Measurements from ENCODE around the gene SPRR2B. TPM values are rescaled to one million over a fixed set of nuclear protein-coding genes. Genes with fewer than 3 reads are reported as not detected.
"Not testable (repeated sequence)": the region's sequence is repeated elsewhere in the genome, so short reads cannot be mapped to it uniquely, and the experiment has no call there.

SPRR2B gene
- total RNA-seq, 1 donor from 2014 or later = not detected

DNA sequence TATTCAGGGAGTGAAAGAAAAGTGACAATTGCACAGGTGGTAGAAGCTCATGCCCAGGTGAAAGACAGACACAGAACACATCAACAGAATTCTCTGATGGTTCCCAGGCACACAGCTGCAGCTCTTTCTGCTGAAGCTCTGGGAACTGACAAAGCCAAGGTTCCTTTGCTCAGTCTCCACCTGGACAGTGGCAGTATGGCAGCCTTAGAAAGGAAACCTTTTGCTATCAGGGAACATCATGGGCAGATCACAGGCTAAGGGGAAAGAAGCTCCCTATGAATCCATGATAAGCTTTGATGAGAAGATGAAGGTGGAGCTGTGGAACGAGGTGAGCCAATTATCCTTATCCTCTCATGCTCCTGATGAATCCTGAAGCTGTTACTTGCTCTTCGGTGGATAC lies 1.2 kb downstream of the SPRR2B start:
- no peaks in the 10 kb centered on the region for H3K4me1 Mint-ChIP-seq (ENCODE audit: low read depth)
- H3K27me3 Mint-ChIP-seq (ENCODE audit: low read depth) = peaks cover 8% of the 10 kb centered on the region
- no peak overlapping the region for H3K27ac Mint-ChIP-seq
- H3K9me3 Mint-ChIP-seq = no peaks in the 10 kb centered on the region
- intact Hi-C loops (cut with micrococcal nuclease) = no loop called here
- H3K36me3 Mint-ChIP-seq (ENCODE audit: low read depth) = no peaks in the 10 kb centered on the region
- H3K4me3 Mint-ChIP-seq (ENCODE audit: low read depth) = no peak overlapping the region
- no peak for DNase-seq (ENCODE audit: low spot score)

- Mint-ChIP-seq H3K9me3 (no peaks in the 10 kb centered on the region), H3K27me3 (ENCODE audit: low read depth) (peaks cover 13% of the 10 kb centered on the region), H3K27ac (no peak overlapping the region), H3K4me3 (ENCODE audit: low read depth) (no peak overlapping the region), H3K4me1 (ENCODE audit: low read depth) (no peaks in the 10 kb centered on the region), H3K36me3 (ENCODE audit: low read depth) (no peaks in the 10 kb centered on the region)
- DNase-seq (ENCODE audit: low spot score) = no peak
- intact Hi-C loops (cut with micrococcal nuclease) = no loop called here
Measured at GRCh38 chr1:153058826-153059784, 12.3 kb downstream of the SPRR2B start.

DNA sequence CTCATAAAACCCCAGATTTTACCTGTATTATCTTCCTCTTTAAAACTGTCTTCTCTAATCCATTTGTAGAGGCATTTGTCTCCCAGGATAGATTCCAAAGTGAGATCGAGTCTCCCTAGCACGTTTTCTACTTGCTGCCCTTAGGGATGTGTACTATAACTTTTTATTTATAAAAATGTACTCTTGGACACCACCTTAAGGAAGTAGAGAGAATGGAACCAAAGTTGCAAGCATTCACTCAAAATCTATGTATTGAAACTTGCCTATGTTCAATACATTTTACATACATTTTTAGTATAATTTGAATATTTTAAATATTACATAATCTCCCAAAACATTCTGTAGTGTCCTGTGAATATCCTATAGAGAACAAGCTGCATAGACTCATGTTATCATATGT lies 13.3 kb downstream of the SPRR2B start:
- Mint-ChIP-seq H3K4me3 (ENCODE audit: low read depth) (no peak overlapping the region), H3K9me3 (no peaks in the 10 kb centered on the region), H3K36me3 (ENCODE audit: low read depth) (no peaks in the 10 kb centered on the region), H3K27me3 (ENCODE audit: low read depth) (peaks cover 14% of the 10 kb centered on the region), H3K27ac (no peak overlapping the region), H3K4me1 (ENCODE audit: low read depth) (no peaks in the 10 kb centered on the region)
- intact Hi-C loops (cut with micrococcal nuclease) = no loop called here
- DNase-seq (ENCODE audit: low spot score) = no peak

DNA sequence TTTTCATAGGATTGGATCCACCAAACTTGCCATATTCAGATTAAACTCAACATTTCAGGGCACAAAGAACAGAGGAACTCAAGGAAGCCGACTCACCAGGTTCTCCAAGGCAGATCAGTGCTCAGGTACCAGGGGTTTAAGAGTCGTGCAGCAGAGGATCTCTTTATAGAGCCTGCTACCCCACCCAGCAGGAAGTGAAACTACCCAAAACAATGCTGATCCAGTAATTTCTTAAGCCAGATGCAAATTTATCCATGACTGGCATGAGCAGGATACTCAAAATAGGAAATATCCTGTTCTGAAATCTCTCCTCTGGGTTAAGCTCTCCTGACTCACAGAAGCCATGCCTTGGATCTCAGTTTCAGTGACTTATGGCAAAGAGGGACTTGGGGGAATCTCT lies 14.0 kb downstream of the SPRR2B start, which contains the start of gene SPRR2A:
Gene SPRR2A (minus strand): TSS at position 138 of the 400 bp plus-strand sequence. CDS start 777 bp downstream, outside the sequence.
- Mint-ChIP-seq H3K27me3 (ENCODE audit: low read depth) (peaks cover 18% of the 10 kb centered on the region), H3K4me3 (ENCODE audit: low read depth) (no peak within 1 kb of the TSS), H3K4me1 (ENCODE audit: low read depth) (no peaks in the 10 kb centered on the region), H3K36me3 (ENCODE audit: low read depth) (no peaks in the 10 kb centered on the region), H3K9me3 (no peaks in the 10 kb centered on the region), H3K27ac (no peak within 1 kb of the TSS)
- no peak for DNase-seq (ENCODE audit: low spot score)
- intact Hi-C loops (cut with micrococcal nuclease) = no loop called here

GRCh38 chr1:153056111-153056510 lies 15.3 kb downstream of the SPRR2B start:
- DNase-seq (ENCODE audit: low spot score); H3K4me3 Mint-ChIP-seq (ENCODE audit: low read depth); H3K9me3 Mint-ChIP-seq; H3K27ac Mint-ChIP-seq; H3K36me3 Mint-ChIP-seq (ENCODE audit: low read depth); intact Hi-C loops (cut with micrococcal nuclease); H3K4me1 Mint-ChIP-seq (ENCODE audit: low read depth): not testable (repeated sequence)
- H3K27me3 Mint-ChIP-seq (ENCODE audit: low read depth) = peaks cover 17% of the 10 kb centered on the region

GRCh38 chr1:153049211-153049610 lies 22.2 kb downstream of the SPRR2B start:
- no peak overlapping the region for H3K27ac Mint-ChIP-seq
- no peak for DNase-seq (ENCODE audit: low spot score)
- peaks cover 9% of the 10 kb centered on the region for H3K27me3 Mint-ChIP-seq (ENCODE audit: low read depth)
- H3K4me1 Mint-ChIP-seq (ENCODE audit: low read depth) = no peaks in the 10 kb centered on the region
- no peaks in the 10 kb centered on the region for H3K36me3 Mint-ChIP-seq (ENCODE audit: low read depth)
- no peaks in the 10 kb centered on the region for H3K9me3 Mint-ChIP-seq
- H3K4me3 Mint-ChIP-seq (ENCODE audit: low read depth) = no peak overlapping the region
- intact Hi-C loops (cut with micrococcal nuclease) = no loop called here

DNA sequence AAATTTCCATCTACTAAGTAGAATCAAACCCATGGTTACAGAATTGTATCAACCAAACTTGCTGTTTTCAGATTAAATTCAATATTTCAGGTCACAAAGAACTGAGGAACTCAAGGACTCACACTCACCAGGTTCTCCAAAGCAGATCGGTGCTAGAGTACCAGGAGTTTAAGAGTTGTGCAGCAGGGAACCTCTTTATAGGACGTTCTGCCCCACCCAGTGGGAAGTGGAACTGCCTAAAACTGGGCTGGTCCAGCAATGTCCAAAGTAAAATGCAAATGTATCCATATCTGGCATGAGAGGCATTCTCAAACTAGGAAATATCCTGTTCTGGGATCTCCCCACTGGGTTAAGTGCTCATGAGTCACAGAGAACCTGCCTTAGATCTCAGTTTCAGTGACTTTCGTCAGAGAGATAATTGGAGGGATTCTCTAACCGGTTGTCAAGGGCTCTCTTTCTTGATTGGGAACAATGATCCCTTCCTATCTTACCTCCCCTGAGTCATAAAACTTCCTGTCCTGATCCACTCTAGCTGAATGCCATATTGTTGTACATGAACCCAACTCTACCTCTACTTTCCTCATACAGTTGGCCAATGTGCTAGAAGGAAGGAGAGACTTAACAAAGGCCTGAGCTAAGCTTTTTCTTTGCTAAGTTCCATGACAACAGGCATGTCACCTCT lies 30.3 kb downstream of the SPRR2B start, which contains the start of gene SPRR2D:
Gene SPRR2D (minus strand): TSS at position 171 of the 682 bp plus-strand sequence. CDS start 774 bp downstream, outside the sequence.
- intact Hi-C loops (cut with micrococcal nuclease) = no loop called here
- H3K36me3 Mint-ChIP-seq (ENCODE audit: low read depth) = no peaks in the 10 kb centered on the region
- H3K27me3 Mint-ChIP-seq (ENCODE audit: low read depth) = peaks cover 9% of the 10 kb centered on the region
- no peak within 1 kb of the TSS for H3K4me3 Mint-ChIP-seq (ENCODE audit: low read depth)
- H3K4me1 Mint-ChIP-seq (ENCODE audit: low read depth) = no peaks in the 10 kb centered on the region
- no peaks in the 10 kb centered on the region for H3K9me3 Mint-ChIP-seq
- no peak for DNase-seq (ENCODE audit: low spot score)
- H3K27ac Mint-ChIP-seq = no peak within 1 kb of the TSS

- no peaks in the 10 kb centered on the region for H3K36me3 Mint-ChIP-seq (ENCODE audit: low read depth)
- intact Hi-C loops (cut with micrococcal nuclease) = no loop called here
- peaks cover 3% of the 10 kb centered on the region for H3K27me3 Mint-ChIP-seq (ENCODE audit: low read depth)
- H3K9me3 Mint-ChIP-seq = no peaks in the 10 kb centered on the region
- H3K4me3 Mint-ChIP-seq (ENCODE audit: low read depth) = no peak overlapping the region
- no peak overlapping the region for H3K27ac Mint-ChIP-seq
- DNase-seq (ENCODE audit: low spot score) = no peak
- no peaks in the 10 kb centered on the region for H3K4me1 Mint-ChIP-seq (ENCODE audit: low read depth)
Measured at GRCh38 chr1:153035211-153035610, 36.2 kb downstream of the SPRR2B start.

GRCh38 chr1:153032677-153033308 lies 38.6 kb downstream of the SPRR2B start:
- H3K27me3 Mint-ChIP-seq (ENCODE audit: low read depth) = no peaks in the 10 kb centered on the region
- no peaks in the 10 kb centered on the region for H3K36me3 Mint-ChIP-seq (ENCODE audit: low read depth)
- H3K4me3 Mint-ChIP-seq (ENCODE audit: low read depth) = no peak overlapping the region
- no peak overlapping the region for H3K27ac Mint-ChIP-seq
- H3K9me3 Mint-ChIP-seq = no peaks in the 10 kb centered on the region
- intact Hi-C loops (cut with micrococcal nuclease) = no loop called here
- H3K4me1 Mint-ChIP-seq (ENCODE audit: low read depth) = no peaks in the 10 kb centered on the region
- no peak for DNase-seq (ENCODE audit: low spot score)

GRCh38 chr1:153032073-153032472 lies 39.3 kb downstream of the SPRR2B start:
- intact Hi-C loops (cut with micrococcal nuclease) = no loop called here
- H3K27me3 Mint-ChIP-seq (ENCODE audit: low read depth) = no peaks in the 10 kb centered on the region
- H3K4me1 Mint-ChIP-seq (ENCODE audit: low read depth) = no peaks in the 10 kb centered on the region
- no peaks in the 10 kb centered on the region for H3K36me3 Mint-ChIP-seq (ENCODE audit: low read depth)
- no peak overlapping the region for H3K4me3 Mint-ChIP-seq (ENCODE audit: low read depth)
- H3K27ac Mint-ChIP-seq = no peak overlapping the region
- DNase-seq (ENCODE audit: low spot score) = no peak
- H3K9me3 Mint-ChIP-seq = no peaks in the 10 kb centered on the region

DNA sequence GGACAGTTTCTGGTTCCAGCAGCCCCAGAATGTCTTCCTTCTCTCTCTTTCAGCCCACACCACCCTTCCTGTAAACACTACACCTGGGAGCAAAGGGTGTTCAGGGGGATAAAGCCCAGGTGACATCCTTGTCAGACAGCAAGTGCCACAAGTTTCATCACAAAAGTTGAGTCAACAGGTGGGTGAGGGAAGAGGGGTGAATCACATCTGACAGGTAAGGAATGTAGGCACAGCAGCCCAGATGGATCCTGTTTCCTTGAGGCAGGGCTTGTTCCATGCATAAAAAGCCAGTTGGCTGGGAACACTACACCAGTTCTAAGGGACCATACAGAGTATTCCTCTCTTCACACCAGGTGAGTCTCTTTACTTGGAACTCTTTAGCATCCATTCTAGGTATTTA lies 40.5 kb downstream of the SPRR2B start, which contains the start of gene SPRR1B:
Gene SPRR1B (plus strand): TSS at position 309 of the 400 bp plus-strand sequence. CDS start 1,143 bp downstream, outside the sequence.
- Mint-ChIP-seq H3K27me3 (ENCODE audit: low read depth) (no peaks in the 10 kb centered on the region), H3K4me3 (ENCODE audit: low read depth) (no peak within 1 kb of the TSS), H3K27ac (no peak within 1 kb of the TSS), H3K36me3 (ENCODE audit: low read depth) (no peaks in the 10 kb centered on the region), H3K9me3 (no peaks in the 10 kb centered on the region), H3K4me1 (ENCODE audit: low read depth) (no peaks in the 10 kb centered on the region)
- intact Hi-C loops (cut with micrococcal nuclease) = no loop called here
- no peak for DNase-seq (ENCODE audit: low spot score)

GRCh38 chr1:153028766-153029165 lies 42.6 kb downstream of the SPRR2B start:
- Mint-ChIP-seq H3K27me3 (ENCODE audit: low read depth) (no peaks in the 10 kb centered on the region), H3K27ac (no peak overlapping the region), H3K4me1 (ENCODE audit: low read depth) (no peaks in the 10 kb centered on the region), H3K4me3 (ENCODE audit: low read depth) (no peak overlapping the region), H3K36me3 (ENCODE audit: low read depth) (no peaks in the 10 kb centered on the region), H3K9me3 (no peaks in the 10 kb centered on the region)
- DNase-seq (ENCODE audit: low spot score) = no peak
- intact Hi-C loops (cut with micrococcal nuclease) = no loop called here

All from activated T-helper 2 cell treated with anti-CD3 and anti-CD28 coated beads, Interferon-gamma antibody, Interleukin-2, Interleukin-4, amounts not matched to agents 10 μg/mL and 5 μg/mL and 100 μg/mL, durations not matched to agents 14 hours and 24 hours and 36 hours (primary cell).